HepG2 (cell line): Measurements from ENCODE around the gene SYNPR. TPM values are rescaled to one million over a fixed set of nuclear protein-coding genes. Genes with fewer than 3 reads are reported as not detected.

Experiments
- ATAC-seq: fragments of 200-7000 bp; cut with Tn5 transposase; 3 replicates; pipeline ENCODE4 v1.9.1; 2020; ENCODE audit warnings: mild to moderate bottlenecking, moderate library complexity
- BruUV-seq: library from RNA; stranded (reverse); fragments of 400-500 nt; replicated peaks from 2 replicates; lab custom pipeline; 2021; lab: Mats Ljungman, UMichigan
- CTCF ChIA-PET: fragments of 300-600 bp; formaldehyde crosslinking; extraction: SDS; loops from one replicate; lab custom pipeline; 2021; ENCODE audit warnings: low total read pairs, inconsistent platforms, low intra/inter-chr PET ratio; lab: Yijun Ruan, JAX
- POLR2A ChIA-PET: fragments of 350-600 bp; sonication (Branson Sonifier 250); formaldehyde crosslinking; loops from one replicate; lab custom pipeline; 2020; ENCODE audit warnings: antibody characterized with exemption, inconsistent platforms; lab: Yijun Ruan, JAX
- DNase-seq: peaks from one replicate; pipeline ENCODE4 v3.0.0-alpha.2; 2015; ENCODE audit warnings: low spot score
- FAIRE-seq: peaks from 3 replicates; lab custom pipeline; 2011; peaks lifted over from hg19 to GRCh38; lab: Jason Lieb, UNC
- H2AFZ ChIP-seq: one replicate; pipeline ENCODE4 v1.6.1; 2011; ENCODE audit warnings: low read length, inconsistent platforms
- H3K27ac ChIP-seq: fragments of 300-600 bp; 3 replicates; pipeline ENCODE4 v1.8.0; 2011; ENCODE audit warnings: mixed run types, mild to moderate bottlenecking, mixed read lengths, low read length, inconsistent platforms; ENCODE audit not compliant: insufficient read depth; ENCODE audit errors: extremely low read length
- H3K27me3 ChIP-seq, 2 experiments: fragments of 200-600 bp in 1 of 2; 2 replicates in 1 of 2; 3 replicates in 1 of 2; pipeline versions ENCODE4 v1.6.0 to v1.8.0; 2011; ENCODE audit warnings: low read length in 2 of 2, mild to moderate bottlenecking in 2 of 2, moderate library complexity in 2 of 2, inconsistent platforms in 1 of 2; ENCODE audit not compliant: insufficient read depth in 2 of 2, control insufficient read depth in 1 of 2
- H3K36me3 ChIP-seq, 2 experiments: fragments of 200-600 bp in 1 of 2; replicated peaks in 1 of 2; 2 replicates in 1 of 2; 3 replicates in 1 of 2; pipeline versions ENCODE4 v1.5.1 to v1.8.0; 2011; ENCODE audit warnings: low read length in 2 of 2, inconsistent platforms in 1 of 2; ENCODE audit not compliant: insufficient read depth in 2 of 2, control insufficient read depth in 1 of 2
- H3K4me1 ChIP-seq: 2 replicates; pipeline ENCODE4 v1.5.1; 2012; ENCODE audit warnings: low read length, inconsistent platforms; ENCODE audit not compliant: insufficient read depth
- H3K4me2 ChIP-seq: 2 replicates; pipeline ENCODE4 v1.6.0; 2011; ENCODE audit warnings: low read depth, low read length, inconsistent platforms
- H3K4me3 ChIP-seq, 3 experiments: fragments of 200-600 bp in 1 of 3; sonication (generic), shearing (Covaris generic) in 1 of 3; replicated peaks in 1 of 3; 2 replicates each; pipeline ENCODE4 v1.5.1; 2011 to 2016; ENCODE audit warnings: low read length in 3 of 3, inconsistent platforms in 2 of 3, low read depth in 2 of 3, mild to moderate bottlenecking in 2 of 3, control low read depth in 1 of 3, mixed read lengths in 1 of 3; ENCODE audit not compliant: insufficient read depth in 1 of 3
- H3K79me2 ChIP-seq: one replicate; pipeline ENCODE4 v1.6.1; 2011; ENCODE audit warnings: low read length, inconsistent platforms; ENCODE audit not compliant: insufficient read depth
- H3K9ac ChIP-seq: 2 replicates; pipeline ENCODE4 v1.6.0; 2011; ENCODE audit warnings: mild to moderate bottlenecking, low read depth, low read length, inconsistent platforms; ENCODE audit not compliant: insufficient read depth
- H3K9me3 ChIP-seq: 2 replicates; pipeline ENCODE4 v1.5.1; 2012; ENCODE audit warnings: mild to moderate bottlenecking, low read length
- H4K20me1 ChIP-seq: 2 replicates; pipeline ENCODE4 v1.6.0; 2011; ENCODE audit warnings: inconsistent platforms, mild to moderate bottlenecking, low read length, moderate library complexity; ENCODE audit not compliant: insufficient read depth
- EEA1 ChIP-seq: sonication (generic); formaldehyde crosslinking; IDR thresholded peaks from 2 replicates; pipeline ENCODE4 v1.5.1; 2020; ENCODE audit warnings: mild to moderate bottlenecking, missing genetic modification reagents, borderline replicate concordance
- ELF3 ChIP-seq: IDR thresholded peaks from 2 replicates; pipeline ENCODE4 v1.6.1; 2016; ENCODE audit warnings: missing genetic modification reagents, missing compliant biosample characterization
- MAF1 ChIP-seq: sonication (generic); formaldehyde crosslinking; IDR thresholded peaks from 2 replicates; pipeline ENCODE4 v1.5.0; 2020; ENCODE audit warnings: missing genetic modification reagents, borderline replicate concordance
- MAFF ChIP-seq: IDR thresholded peaks from 2 replicates; pipeline ENCODE4 v1.6.1; 2011; ENCODE audit warnings: low read depth, low read length, improper control_type of control experiment
- MTA3 ChIP-seq: sonication (generic); formaldehyde crosslinking; IDR thresholded peaks from 2 replicates; pipeline ENCODE4 v1.4.0; 2020; ENCODE audit warnings: missing genetic modification reagents
- MYC ChIP-seq: sonication (generic); formaldehyde crosslinking; IDR thresholded peaks from 2 replicates; pipeline ENCODE4 v1.9.0; 2021; ENCODE audit warnings: missing genetic modification reagents, borderline replicate concordance
- NPAS2 ChIP-seq: sonication (generic); formaldehyde crosslinking; IDR thresholded peaks from 2 replicates; pipeline ENCODE4 v1.8.0; 2022; ENCODE audit warnings: mild to moderate bottlenecking, missing genetic modification reagents, borderline replicate concordance
- PAF1 ChIP-seq: IDR thresholded peaks from 2 replicates; pipeline ENCODE4 v1.6.1; 2016; ENCODE audit warnings: missing genetic modification reagents, missing compliant biosample characterization
- SALL1 ChIP-seq: sonication (generic); formaldehyde crosslinking; IDR thresholded peaks from 2 replicates; pipeline ENCODE4 v1.8.0; 2022; ENCODE audit warnings: mild to moderate bottlenecking, missing genetic modification reagents
- SRY ChIP-seq: sonication (generic); formaldehyde crosslinking; IDR thresholded peaks from 2 replicates; pipeline ENCODE4 v1.8.0; 2022; ENCODE audit warnings: mild to moderate bottlenecking, missing genetic modification reagents
- ZNF224 ChIP-seq: sonication (generic); formaldehyde crosslinking; IDR thresholded peaks from 2 replicates; pipeline ENCODE4 v1.5.0; 2020; ENCODE audit warnings: mild to moderate bottlenecking, missing genetic modification reagents
- ZNF225 ChIP-seq: sonication (generic); formaldehyde crosslinking; IDR thresholded peaks from 2 replicates; pipeline ENCODE4 v1.4.0; 2020; ENCODE audit warnings: mild to moderate bottlenecking, missing genetic modification reagents
- ZNF326 ChIP-seq: sonication (generic); formaldehyde crosslinking; IDR thresholded peaks from 2 replicates; pipeline ENCODE4 v1.4.0; 2020; ENCODE audit warnings: missing genetic modification reagents, borderline replicate concordance
- ZNF784 ChIP-seq: sonication (generic); formaldehyde crosslinking; IDR thresholded peaks from 2 replicates; pipeline ENCODE4 v1.5.1; 2020; ENCODE audit warnings: missing genetic modification reagents, mild to moderate bottlenecking, borderline replicate concordance
- WGBS: methylation state at CpG from one replicate; pipeline ENCODE4 v1.1.6; 2017; ENCODE audit warnings: low lambda C conversion rate; 5-methylcytosine and 5-hydroxymethylcytosine counted together
- in situ Hi-C: cut with HindIII; loops from 2 replicates; pipeline ENCODE4 v1.10.0; 2017; ENCODE audit warnings: low pct_unique_long_range_greater_than_20kb; ENCODE audit not compliant: extremely low pct_ligation_motif_present
- intact Hi-C: fragments of 100-400 bp; cut with micrococcal nuclease; formaldehyde crosslinking; loops from one replicate; pipeline ENCODE4 v1.10.0; 2022; ENCODE audit not compliant: unreplicated experiment
- polyA plus RNA-seq, 8 experiments: library from polyadenylated mRNA; depleted of rRNA in 3 of 8; stranded (reverse) in 7 of 8; unstranded in 1 of 8; fragments of >200 nt; fragmentation: Illumina TruSeq in 4 of 8; extraction: Trizol in 4 of 8; gene quantifications; 2 replicates each; pipeline versions ENCODE4 v1.2.1 to v1.2.3, GENCODE V29; 2011 to 2016; ENCODE audit warnings: low read depth in 4 of 8, missing spikeins in 1 of 8, mixed read lengths in 1 of 8; ENCODE audit not compliant: insufficient read depth in 1 of 8
- total RNA-seq, 5 experiments: library from RNA; depleted of rRNA; stranded (reverse); fragments of >200 nt; fragmentation: Illumina TruSeq; extraction: Trizol; gene quantifications; 2 replicates each; pipeline ENCODE4 v1.2.3, GENCODE V29; 2016; ENCODE audit warnings: low read depth in 1 of 5

The SYNPR gene
- total and polyA plus RNA-seq, 2 of the 13 experiments (the other 11 are each of a cell fraction or from before 2014, with no cell fraction given), result 0.04 TPM; not detected in 1

- no peak for TF ChIP-seq PAF1 (CRISPR knock-in tag)
- TF ChIP-seq ZNF784 (CRISPR knock-in tag), result no peak
- no peak for TF ChIP-seq ZNF224 (CRISPR knock-in tag)
- no peak for TF ChIP-seq EEA1 (CRISPR knock-in tag)
- no peak for TF ChIP-seq NPAS2 (CRISPR knock-in tag)
- no peak for TF ChIP-seq SRY (CRISPR knock-in tag)
- no peak for TF ChIP-seq MAF1 (CRISPR knock-in tag)
- no peak for TF ChIP-seq ZNF225 (CRISPR knock-in tag)
- TF ChIP-seq MTA3, result no peak
- TF ChIP-seq ZNF326 (CRISPR knock-in tag), result no peak
- TF ChIP-seq ELF3 (CRISPR knock-in tag), result no peak
- TF ChIP-seq MAFF, result no peak
- TF ChIP-seq MYC (CRISPR knock-in tag), result no peak
- no peak for TF ChIP-seq SALL1 (CRISPR knock-in tag)
- FAIRE-seq, result no peak
- H3K27me3 ChIP-seq, result no peaks in the 10 kb centered on the region
- POLR2A ChIA-PET, result no interaction called here
- no peaks in the 10 kb centered on the region for H4K20me1 ChIP-seq
- WGBS, result 0% methylated on average over 2 of the region's 2 CpGs
- H3K4me3 ChIP-seq, result no peak overlapping the region
- H2AFZ ChIP-seq, result no peak overlapping the region
- CTCF ChIA-PET, result no interaction called here
- H3K9me3 ChIP-seq, result no peaks in the 10 kb centered on the region
- no peak for DNase-seq
- H3K36me3 ChIP-seq, result no peaks in the 10 kb centered on the region
- BruUV-seq, result no TSS peak
- no peak for ATAC-seq
- peaks cover 6% of the 10 kb centered on the region for H3K4me1 ChIP-seq
- no peak overlapping the region for H3K9ac ChIP-seq
- H3K27ac ChIP-seq, result no peak overlapping the region
- no peak overlapping the region for H3K4me2 ChIP-seq
- in situ Hi-C loops, result no loop called here
- intact Hi-C loops, result no loop called here
- no peaks in the 10 kb centered on the region for H3K79me2 ChIP-seq
These were observed 300.8 kb downstream of the SYNPR start for GRCh38 chr3:63578858-63579257.
